GM15510 (cell line): ENCODE results near the gene ACOT12.

Experiments
- POLR2A ChIP-seq: IDR thresholded peaks from 3 replicates; pipeline ENCODE4 v1.6.1; 2011; ENCODE audit warnings: borderline replicate concordance; ENCODE audit not compliant: insufficient read length; ENCODE audit errors: extremely low read depth

The ACOT12 gene

DNA sequence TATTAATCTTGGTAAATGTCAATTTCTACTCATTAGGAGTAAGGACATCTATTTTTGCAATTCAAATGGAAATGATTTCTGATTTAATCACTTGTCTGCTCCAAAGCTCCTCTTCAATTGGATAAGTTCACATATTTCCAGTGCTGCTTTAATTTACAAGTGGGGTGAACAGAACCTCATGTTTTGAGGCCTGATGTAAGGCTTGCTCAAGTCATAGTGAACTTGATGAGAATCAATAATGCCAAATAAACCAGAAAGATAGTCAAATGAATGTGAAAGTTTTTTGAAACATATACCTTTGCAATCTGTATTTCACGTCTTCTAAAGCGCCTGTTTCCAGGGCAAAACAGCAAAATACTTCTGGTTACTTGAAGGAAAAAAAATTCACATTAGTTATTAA is 15.4 kb upstream of the ACOT12 start:
- TF ChIP-seq POLR2A, result no peak

- no peak for TF ChIP-seq POLR2A
These were observed 14.6 kb upstream of the ACOT12 start for GRCh38 chr5:81408496-81408895.

DNA sequence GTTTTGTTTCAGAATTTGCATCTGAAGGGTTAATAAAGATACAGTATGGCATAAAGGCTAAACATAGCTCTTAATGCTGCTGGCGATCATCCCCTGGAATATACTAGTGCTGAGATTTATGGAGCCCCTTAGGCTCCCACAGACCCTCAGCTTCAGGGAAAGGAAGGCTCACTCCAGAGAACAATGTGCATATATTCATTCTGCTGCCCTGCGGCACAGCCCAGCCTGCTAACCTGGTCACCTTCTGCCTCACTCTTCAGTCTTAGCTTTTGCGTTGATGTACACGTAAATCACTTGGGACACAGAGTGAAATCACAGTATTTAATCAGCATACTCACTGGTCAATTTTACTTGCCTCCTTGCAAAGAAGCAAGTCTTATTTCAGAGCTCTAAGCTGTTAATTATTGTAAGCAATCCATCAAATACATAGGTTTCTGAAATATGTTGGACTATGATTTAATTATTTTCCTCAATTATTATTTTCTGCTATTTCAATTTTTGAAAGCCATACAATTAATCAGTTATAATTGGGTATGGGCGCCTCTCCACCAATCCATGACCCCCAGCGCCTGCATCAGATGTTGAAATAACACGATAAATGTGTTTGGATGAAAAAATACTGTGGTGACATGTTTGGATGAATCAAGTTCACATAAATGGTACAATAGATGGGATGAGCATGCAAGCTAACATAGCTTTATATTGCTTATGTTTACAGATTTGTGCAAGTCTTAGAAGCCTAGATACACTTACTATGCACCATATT is 11.4 kb upstream of the ACOT12 start:
- no peak for TF ChIP-seq POLR2A

DNA sequence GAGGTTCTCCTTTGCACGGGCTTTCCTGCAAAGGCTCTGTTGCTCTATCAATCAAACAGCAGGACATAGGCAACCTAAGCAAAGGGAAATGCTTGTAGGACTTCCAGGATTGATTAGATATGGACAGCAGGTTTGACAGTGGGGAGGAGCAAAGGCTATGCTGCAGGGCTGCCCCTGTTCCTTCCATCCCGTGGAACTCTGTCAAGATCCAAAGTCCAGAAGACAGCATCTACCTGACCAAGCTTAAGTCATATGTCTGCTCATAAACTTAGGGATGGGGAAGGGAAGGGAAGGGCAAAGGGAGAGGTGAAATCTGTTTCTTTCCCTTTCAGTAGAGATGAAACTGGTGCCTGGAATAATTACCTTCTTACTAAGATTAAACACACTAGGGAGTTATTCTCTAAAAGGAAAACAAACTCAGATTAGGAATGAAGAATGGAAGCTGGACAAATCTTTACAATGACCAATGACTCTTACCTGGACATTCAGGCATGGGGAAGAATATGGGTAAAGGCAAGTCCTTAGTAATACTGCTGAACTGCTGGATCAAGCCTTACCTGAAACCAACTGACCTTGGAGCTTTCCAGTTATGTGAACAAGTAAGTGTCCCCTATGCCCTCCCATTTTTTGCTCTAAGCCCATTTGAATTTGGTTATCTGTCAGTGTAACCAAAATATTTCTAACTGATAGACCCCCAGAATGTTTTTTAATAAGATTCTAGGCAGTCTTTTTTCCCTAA is 8.4 kb upstream of the ACOT12 start:
- TF ChIP-seq POLR2A, result no peak

DNA sequence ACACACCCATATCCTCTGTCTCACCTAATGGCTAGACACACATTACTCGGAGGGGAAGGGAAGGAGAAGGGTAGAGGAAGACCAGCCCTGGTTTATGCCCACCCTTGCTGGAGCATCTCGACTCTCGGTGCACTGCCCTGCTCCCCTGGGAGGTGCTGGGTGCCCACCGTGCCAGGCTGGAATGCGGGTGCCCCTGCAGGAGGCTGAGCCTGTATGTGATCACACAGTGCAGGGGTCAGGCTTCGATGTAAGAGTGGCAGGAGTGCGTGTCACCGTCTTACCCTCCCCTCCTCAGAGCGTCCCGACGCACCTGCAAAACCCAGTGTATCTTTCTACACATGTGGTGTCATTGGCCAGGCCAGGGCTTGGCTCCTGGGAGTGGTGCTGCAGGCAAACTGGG is 7.3 kb upstream of the ACOT12 start:
- no peak for TF ChIP-seq POLR2A

DNA sequence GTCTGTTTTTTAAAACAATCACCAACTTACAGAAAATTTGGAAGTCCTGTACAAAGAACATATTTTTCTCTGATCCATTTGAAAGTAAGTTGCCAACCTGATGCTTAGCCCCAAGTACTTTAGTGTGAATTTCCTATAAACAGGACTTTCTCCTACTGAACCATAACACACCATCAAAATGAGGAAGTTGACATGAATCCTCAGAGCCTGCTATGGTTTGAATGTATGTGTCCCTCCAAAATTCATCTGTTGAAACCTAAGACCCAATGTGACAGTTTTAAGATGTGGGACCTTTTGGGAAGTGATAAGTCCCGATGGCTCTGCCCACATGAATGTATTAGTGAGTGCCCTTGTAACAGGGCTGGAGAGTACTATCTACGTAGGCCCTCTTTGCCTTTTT is 6.4 kb upstream of the ACOT12 start:
- no peak for TF ChIP-seq POLR2A

- TF ChIP-seq POLR2A, result no peak
These were observed 4.8 kb upstream of the ACOT12 start for GRCh38 chr5:81398741-81399140.

DNA sequence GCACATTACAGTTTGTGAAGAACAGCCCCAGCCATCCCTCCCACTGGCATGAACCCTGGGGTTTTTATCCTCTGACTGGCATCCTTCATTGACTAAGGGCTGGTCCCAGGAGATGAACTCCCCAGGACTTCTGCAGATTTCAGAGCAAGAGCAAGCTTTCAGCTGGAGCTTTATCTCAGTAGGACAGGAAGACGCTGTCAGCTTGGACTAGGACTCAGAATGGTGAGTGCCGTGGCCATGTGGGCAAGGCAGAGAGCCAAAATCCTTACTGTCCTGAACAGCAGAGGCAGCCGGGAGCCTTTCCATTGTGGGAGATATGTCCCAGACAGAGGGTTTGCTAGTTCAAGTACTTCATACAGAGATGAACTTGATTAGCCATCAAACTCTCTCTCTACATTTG is 3.2 kb upstream of the ACOT12 start:
- no peak for TF ChIP-seq POLR2A

GRCh38 chr5:81395262-81395661 is 1.3 kb upstream of the ACOT12 start:
- TF ChIP-seq POLR2A, result no peak

DNA sequence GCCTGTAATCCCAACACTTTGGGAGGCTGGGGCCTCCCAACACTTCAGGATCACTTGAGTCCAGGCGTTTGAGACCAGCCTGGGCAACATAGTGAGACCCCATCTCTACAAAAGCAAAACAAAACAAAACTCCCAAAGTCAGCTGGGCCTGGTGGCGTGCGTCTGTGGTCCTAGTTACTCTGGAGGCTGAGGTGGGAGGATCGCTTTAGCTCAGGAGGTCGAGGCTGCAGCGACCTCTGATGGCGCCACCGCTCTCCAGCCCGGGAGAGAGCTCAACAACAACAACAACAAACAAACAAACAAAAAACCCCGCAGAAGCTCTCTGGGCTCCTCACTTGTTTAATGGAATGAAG is 528 bp downstream of the ACOT12 start:
- no peak for TF ChIP-seq POLR2A

- no peak for TF ChIP-seq POLR2A
These were observed 4.9 kb downstream of the ACOT12 start for GRCh38 chr5:81389025-81389424.

DNA sequence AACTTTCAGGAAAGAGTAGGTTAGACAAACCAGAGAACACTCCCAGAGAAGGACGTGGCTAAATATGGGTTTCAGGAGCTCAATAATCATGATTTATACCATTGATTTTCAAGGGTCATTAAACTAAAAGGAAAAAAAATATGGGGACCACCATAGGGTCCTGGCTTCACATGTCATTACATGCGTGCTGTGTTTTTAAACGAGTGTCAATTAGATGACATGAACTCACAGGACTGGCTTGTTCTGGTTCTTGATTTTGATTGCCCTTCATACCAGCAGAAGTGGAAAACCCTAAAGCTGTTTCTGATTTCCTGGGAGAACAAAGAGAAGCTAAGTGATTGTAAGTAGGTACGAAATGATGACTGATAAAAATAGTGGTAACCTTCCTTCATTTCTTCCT is 5.8 kb downstream of the ACOT12 start:
- no peak for TF ChIP-seq POLR2A

DNA sequence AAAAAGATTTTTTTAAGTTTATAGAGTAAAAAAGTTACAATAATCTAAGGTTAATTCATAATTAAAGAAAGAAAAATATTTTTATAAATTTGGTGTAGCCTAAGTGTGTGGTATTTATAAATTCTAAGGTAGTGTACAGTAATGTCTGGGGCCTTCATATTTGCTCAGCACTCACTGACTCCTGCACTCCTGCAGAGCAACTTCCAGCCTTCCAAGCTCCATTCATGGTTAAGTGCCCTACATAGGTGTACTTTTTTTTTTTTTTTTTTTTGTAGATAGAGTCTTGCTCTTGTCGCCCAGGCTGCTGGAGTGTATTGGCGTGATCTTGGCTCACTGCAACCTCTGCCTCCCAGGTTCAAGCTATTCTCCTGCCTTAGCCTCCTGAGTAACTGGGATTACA is 10.1 kb downstream of the ACOT12 start:
- TF ChIP-seq POLR2A, result no peak

GRCh38 chr5:81371354-81371876 is 22.5 kb downstream of the ACOT12 start:
- TF ChIP-seq POLR2A, result no peak

DNA sequence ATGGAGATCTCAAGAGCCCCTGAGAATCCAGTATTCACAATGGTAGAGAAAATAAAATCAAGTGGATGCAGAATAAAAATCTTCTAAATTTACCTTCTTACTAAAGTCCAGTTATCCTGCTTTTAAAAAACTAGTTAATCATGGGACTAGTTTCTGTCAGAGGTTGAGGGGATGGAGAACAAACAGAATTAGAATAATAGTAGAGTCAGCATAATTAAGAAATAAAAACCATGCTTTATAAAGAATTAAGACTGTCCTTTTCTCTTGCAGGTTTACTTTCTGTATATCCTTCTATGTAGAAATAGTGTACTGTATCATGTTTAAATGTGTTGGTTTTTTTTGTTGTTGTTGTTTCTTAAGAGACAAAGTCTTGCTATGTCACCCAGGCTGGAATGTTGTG is 23.0 kb downstream of the ACOT12 start:
- TF ChIP-seq POLR2A, result no peak

- no peak for TF ChIP-seq POLR2A
These were observed 28.4 kb downstream of the ACOT12 start for GRCh38 chr5:81365541-81365940.
